GM19438 (cell line): Measurements from ENCODE around the gene GARNL3.

Experiments used
- ATAC-seq: cut with Tn5 transposase; IDR thresholded peaks from one replicate; pipeline ENCODE4 v1.9.1; 2021; ENCODE audit warnings: low read depth; ENCODE audit not compliant: unreplicated experiment

The GARNL3 gene

DNA sequence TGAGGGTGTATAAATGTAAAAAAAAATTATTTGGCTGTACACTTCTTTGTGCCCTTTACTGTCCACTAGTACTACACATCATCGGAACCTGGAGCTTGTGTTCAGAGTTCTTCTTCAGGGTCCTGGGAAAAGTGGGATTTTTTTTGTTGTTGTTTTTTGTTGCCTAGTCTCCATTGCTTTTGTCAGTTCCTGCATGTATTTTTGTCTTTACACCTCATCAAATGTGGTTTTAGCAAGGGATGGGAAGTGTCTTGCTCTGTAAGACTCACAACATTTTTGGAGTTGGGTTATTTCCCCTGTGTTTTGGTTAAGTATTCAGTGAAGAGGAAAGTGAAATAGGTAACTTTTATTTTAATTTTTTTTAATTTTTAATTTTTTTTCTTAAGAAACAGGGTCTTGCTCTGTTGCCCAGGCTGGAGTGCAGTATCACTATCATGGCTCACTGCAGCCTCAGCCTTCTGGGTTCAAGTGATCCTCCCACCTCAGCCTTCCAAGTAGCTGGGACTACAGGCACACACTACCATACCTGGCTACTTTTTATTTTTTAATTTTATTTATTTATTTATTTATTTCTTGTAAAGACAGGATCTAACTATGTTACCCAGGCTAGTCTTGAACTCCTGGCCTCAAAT lies 40.7 kb downstream of the GARNL3 start:
- no peak for ATAC-seq

DNA sequence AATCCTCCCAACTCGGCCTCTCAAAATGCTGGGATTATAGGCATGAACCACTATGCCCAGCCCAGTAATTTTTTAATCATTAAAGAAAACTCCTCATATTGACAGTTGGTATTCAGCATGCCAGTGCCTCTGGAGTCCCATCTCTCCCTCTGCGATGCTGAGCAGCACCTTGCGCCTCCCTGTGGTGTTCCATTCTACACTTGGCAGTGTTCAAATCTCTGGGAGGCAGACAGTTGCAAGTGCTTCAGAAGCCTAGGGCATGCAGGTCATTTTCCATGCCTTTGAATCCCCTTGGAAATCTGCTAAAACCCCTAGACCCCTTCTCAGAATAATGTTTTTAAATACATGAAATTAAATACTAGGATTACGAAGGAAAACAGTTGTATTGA lies 41.3 kb downstream of the GARNL3 start:
- ATAC-seq = no peak

- ATAC-seq = no peak
Observed at GRCh38 chr9:127307802-127308201, 43.2 kb downstream of the GARNL3 start.

GRCh38 chr9:127308652-127309434 lies 44.3 kb downstream of the GARNL3 start:
- ATAC-seq = no peak

DNA sequence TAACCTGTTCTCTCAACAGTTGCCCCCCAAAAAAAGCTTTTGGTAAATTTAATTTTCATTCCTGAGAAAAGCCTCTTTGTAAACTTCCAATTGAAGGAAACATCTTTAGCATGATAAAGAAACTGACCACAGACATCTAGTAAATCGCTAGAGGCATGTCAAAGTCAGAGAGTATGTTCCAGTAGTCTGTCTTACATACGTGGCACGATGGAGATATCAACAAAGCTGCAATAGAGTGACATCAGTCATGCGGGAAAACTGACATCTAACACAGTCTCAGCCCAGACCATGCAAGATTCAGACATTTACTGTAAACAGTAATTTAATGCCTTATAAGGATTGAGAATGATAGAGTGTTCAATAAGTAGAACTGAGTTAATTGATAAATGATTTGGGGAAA lies 45.1 kb downstream of the GARNL3 start:
- ATAC-seq = no peak

- ATAC-seq = no peak
Observed at GRCh38 chr9:127311239-127311741, 46.7 kb downstream of the GARNL3 start.

DNA sequence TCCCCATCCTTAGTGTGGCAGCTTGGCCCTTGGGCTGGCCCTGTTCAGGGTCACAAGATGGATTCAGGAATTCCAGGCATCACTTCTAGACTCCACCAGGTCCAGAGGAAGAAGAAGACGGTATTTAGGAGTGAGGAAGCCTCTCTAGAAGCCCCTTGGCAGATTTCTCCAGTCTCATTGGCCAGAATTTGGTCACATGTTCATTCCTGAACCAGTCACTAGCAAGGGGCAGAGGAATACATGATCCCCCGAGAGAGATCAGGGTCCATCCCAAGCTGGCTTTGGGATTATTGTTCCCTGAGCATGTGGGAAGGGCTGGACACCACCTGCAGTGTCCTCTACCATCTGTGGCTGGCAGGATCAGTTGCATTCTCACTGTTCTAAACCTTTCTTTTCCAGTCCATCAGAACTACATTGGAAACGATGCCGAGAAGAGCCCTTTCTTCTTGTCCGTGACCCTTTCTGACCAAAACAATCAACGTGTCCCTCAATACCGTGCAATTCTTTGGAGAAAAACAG lies 48.5 kb downstream of the GARNL3 start:
- ATAC-seq = no peak

DNA sequence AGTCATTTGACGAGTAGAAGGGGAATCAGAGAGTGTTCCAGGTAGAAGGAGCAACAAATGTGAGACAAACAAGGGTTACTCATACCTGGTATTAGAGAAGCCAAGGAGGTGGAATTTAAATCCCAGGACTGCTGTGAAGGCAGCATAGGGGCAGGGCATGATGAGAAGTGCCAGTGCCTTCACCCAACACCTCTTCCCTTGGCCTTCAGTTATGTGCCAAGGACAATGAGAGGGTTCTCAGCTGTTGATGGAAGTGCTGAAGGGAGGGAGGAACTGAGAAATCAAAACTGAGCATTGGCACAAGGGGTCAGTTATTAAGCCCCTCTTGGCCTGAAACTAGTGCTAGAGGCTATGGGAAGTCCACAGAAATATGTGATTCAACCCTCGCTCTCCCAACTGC lies 50.3 kb downstream of the GARNL3 start:
- ATAC-seq = no peak

GRCh38 chr9:127316586-127317323 lies 52.2 kb downstream of the GARNL3 start:
- ATAC-seq = no peak

DNA sequence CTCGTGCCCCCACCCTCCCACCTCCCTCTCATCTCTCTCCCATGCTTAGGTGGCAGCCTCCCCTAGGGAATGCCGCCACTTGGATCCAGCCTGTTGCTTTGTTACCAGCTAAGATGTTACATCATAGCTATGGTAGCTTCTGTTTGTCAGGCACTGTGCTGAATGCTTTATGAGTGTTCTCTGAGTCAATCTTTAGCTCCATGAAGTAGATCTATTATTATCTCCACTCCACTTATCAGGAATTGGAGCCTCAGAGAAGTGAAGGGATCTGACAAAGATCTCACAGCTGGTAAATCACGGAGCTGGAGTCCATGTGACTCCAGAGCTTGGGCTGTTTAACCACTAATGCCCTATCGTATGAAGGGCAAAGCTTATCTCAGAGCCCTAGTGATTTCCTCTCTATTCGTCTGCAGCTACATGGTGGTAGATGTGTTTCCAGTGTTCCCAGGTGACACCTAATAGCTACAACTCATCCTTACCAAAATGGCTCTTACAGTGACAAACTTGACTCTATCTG lies 54.1 kb downstream of the GARNL3 start:
- ATAC-seq = no peak

DNA sequence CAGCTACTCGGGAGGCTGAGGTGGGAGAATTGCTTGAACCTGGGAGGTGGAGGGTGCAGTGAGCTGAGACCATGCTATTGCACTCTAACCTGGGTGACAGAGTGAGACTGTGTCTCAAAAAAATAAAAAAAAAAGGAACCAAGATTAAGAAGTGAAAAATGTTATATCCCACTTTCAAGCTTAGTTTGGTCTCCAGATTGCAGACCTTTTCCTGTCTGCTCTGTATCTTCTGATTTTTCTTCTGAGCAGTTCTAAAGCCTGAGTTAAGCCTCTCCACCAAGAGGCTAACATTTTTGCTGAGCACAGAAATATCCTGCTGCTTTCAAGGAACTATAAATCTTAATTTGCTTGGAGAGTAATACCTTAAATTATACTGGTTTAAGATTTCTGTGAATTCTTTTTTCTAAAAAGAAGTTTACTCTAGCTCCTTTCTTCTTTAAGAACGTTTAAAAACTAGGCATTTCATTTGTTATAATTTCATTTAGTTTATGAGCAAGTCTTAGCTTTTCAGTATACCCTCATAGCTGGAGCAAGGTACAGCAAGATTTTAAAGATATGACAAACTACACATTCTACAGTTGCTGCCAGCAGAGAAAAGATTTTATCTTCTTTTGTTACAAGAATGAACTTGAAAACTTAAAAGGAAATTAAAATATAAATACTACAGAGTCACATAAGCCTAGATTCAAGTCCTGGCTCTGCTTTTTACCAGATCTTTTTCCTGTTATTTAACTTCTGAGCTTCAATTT lies 55.0 kb downstream of the GARNL3 start:
- no peak for ATAC-seq

DNA sequence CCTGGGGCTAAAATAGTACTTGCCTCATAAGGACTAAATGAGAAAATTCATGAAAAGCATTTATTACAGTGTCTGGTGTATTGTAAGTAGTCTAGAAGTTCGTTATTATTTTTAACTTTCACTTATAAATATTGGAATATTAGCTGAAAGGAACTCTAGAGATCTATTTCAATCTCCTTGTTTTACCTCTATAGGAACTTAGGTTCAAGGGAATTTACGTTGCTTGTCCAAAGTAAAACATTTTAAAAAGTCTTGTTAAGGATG lies 55.5 kb downstream of the GARNL3 start:
- ATAC-seq = no peak

GRCh38 chr9:127323393-127323792 lies 58.8 kb downstream of the GARNL3 start:
- ATAC-seq = no peak

GRCh38 chr9:127330501-127330900 lies 65.9 kb downstream of the GARNL3 start:
- no peak for ATAC-seq

DNA sequence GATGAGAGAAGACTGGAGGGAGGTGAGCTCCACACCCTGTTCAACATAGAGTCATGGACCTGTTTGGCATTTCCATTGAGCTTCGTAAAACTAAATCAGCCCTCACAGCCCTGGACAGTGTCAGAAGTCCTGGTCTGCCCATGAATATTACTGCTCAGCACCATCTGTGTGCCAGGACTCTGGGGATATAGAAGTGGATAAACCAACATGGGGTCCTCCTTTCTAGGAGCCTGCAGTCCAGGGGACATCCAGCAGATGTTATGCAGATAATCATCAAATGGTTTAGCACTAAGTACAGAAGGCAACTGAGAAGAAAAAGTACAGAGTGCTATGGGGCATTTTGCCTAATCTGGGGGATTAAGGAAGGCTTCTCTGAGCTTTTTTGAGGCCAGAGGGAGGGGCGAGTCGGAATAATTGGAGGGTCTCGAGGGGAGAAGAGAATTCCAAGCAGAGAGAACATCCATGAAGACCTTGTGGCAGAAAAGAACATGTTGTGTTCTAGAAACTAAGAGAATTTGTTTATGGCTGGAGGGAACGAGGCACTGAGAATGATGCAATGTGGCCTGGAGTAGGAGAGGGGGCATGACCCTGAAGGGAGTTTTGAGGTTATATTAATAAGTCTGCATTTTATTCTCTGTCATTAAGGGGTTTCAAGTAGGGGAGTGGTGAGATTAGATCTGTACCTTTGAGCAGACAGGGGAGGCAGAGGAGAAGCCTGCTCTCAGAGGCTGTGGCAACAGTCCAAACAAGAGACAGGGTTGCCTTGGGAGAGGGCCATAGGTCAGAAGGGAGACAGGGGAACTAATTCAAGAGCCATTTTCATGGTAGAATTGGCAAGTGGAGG lies 68.9 kb downstream of the GARNL3 start:
- no peak for ATAC-seq

GRCh38 chr9:127334725-127335124 lies 70.2 kb downstream of the GARNL3 start:
- ATAC-seq = no peak

GRCh38 chr9:127336086-127336485 lies 71.5 kb downstream of the GARNL3 start:
- ATAC-seq = no peak

- no peak for ATAC-seq
Observed at GRCh38 chr9:127336506-127337352, 72.2 kb downstream of the GARNL3 start.

GRCh38 chr9:127340721-127341120 lies 76.1 kb downstream of the GARNL3 start:
- no peak for ATAC-seq
